HEK293 (cell line): ENCODE data around the gene FKBP14.

ENCODE experiments used
- HOXA7 ChIP-seq: sonication (generic); formaldehyde crosslinking; IDR thresholded peaks from 2 replicates; pipeline ENCODE4 v1.8.1; 2022; ENCODE audit warnings: missing genetic modification reagents, borderline replicate concordance
- HOXD13 ChIP-seq: sonication (generic); formaldehyde crosslinking; IDR thresholded peaks from 2 replicates; pipeline ENCODE4 v1.8.0; 2022; ENCODE audit warnings: missing genetic modification reagents, borderline replicate concordance
- TRIM28 ChIP-seq: IDR thresholded peaks from 2 replicates; pipeline ENCODE4 v1.6.1; 2011; ENCODE audit warnings: low read length, control low read depth, borderline replicate concordance
- ZNF529 ChIP-seq: fragments of 450-650 bp; formaldehyde crosslinking; IDR thresholded peaks from 2 replicates; pipeline ENCODE4 v1.5.1; 2017; ENCODE audit warnings: missing genetic modification characterization, missing biosample characterization; ENCODE audit not compliant: insufficient replicate concordance
- ZNF768 ChIP-seq: fragments of 450-650 bp; formaldehyde crosslinking; IDR thresholded peaks from 2 replicates; pipeline ENCODE4 v1.5.1; 2018; ENCODE audit warnings: missing biosample characterization, mild to moderate bottlenecking, missing genetic modification characterization
- TF ChIP-seq, protein P1 (sequence below): fragments of 450-650 bp; formaldehyde crosslinking; IDR thresholded peaks from 2 replicates; pipeline ENCODE4 v1.5.1; 2016; ENCODE audit warnings: missing biosample characterization, missing genetic modification characterization
- TF ChIP-seq, protein P2 (sequence below): fragments of 450-650 bp; formaldehyde crosslinking; IDR thresholded peaks from 2 replicates; pipeline ENCODE4 v1.5.1; 2016; ENCODE audit warnings: missing biosample characterization, missing genetic modification characterization

DNA sequence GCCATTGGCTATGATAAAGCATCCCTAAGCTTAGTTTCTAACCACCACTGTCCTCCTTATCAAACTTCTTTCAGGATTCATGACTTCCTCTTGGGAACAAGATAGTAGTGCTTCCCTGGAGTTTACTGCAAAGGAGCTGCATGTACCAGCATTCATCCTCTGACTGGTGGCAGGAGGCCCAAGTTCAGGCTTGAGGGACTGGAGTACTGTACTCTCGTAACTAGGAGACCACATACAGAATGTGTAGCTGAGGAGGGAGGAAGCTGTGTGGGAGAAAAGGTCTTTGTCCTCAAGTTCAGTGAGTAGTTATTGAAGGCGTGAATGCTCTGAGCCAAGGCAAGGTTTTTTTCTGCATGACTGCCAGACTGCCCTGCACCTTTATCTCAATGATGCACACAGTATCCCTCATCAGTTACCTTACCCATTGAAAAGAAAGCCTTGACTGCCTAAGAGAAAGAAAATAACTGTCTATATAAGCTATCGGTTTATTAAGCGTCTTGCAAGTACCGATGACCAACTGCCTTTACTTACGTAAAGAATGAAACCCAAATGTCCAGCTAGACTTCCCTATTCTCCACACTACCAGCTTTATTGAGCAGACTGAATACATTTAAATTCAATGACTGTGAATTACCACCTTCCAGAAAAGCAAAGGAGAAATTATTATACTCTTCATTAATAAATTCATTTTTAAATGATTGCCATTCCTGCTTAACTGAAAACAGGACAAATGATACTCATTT lies 49.7 kb downstream of the FKBP14 start:
- TF ChIP-seq, protein P1, sequence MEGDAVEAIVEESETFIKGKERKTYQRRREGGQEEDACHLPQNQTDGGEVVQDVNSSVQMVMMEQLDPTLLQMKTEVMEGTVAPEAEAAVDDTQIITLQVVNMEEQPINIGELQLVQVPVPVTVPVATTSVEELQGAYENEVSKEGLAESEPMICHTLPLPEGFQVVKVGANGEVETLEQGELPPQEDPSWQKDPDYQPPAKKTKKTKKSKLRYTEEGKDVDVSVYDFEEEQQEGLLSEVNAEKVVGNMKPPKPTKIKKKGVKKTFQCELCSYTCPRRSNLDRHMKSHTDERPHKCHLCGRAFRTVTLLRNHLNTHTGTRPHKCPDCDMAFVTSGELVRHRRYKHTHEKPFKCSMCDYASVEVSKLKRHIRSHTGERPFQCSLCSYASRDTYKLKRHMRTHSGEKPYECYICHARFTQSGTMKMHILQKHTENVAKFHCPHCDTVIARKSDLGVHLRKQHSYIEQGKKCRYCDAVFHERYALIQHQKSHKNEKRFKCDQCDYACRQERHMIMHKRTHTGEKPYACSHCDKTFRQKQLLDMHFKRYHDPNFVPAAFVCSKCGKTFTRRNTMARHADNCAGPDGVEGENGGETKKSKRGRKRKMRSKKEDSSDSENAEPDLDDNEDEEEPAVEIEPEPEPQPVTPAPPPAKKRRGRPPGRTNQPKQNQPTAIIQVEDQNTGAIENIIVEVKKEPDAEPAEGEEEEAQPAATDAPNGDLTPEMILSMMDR: no peak
- no peak for TF ChIP-seq ZNF529 (tag by site-specific recombination)
- TF ChIP-seq TRIM28: no peak
- TF ChIP-seq, protein P2, sequence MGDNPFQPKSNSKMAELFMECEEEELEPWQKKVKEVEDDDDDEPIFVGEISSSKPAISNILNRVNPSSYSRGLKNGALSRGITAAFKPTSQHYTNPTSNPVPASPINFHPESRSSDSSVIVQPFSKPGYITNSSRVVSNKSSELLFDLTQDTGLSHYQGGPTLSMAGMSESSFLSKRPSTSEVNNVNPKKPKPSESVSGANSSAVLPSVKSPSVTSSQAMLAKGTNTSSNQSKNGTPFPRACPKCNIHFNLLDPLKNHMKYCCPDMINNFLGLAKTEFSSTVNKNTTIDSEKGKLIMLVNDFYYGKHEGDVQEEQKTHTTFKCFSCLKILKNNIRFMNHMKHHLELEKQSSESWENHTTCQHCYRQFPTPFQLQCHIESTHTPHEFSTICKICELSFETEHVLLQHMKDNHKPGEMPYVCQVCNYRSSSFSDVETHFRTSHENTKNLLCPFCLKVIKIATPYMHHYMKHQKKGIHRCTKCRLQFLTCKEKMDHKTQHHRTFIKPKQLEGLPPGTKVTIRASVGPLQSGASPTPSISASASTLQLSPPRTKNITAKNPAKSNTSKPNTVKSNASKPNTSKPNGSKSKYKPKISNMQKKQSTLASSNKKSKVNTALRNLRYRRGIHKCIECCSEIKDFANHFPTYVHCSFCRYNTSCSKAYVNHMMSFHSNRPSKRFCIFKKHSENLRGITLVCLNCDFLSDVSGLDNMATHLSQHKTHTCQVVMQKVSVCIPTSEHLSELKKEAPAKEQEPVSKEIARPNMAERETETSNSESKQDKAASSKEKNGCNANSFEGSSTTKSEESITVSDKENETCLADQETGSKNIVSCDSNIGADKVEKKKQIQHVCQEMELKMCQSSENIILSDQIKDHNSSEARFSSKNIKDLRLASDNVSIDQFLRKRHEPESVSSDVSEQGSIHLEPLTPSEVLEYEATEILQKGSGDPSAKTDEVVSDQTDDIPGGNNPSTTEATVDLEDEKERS (tag by site-specific recombination): no peak
- no peak for TF ChIP-seq ZNF768 (tag by site-specific recombination)
- no peak for TF ChIP-seq HOXA7 (CRISPR knock-in tag)
- TF ChIP-seq HOXD13: no peak
